GM12892 (cell line): ENCODE results near the gene REM2.

Source experiments
- POLR2AphosphoS5 ChIP-seq: IDR thresholded peaks from 2 replicates; pipeline ENCODE4 v1.6.1; 2011; ENCODE audit warnings: low read depth, low read length, control low read depth
- TAF1 ChIP-seq: IDR thresholded peaks from 2 replicates; pipeline ENCODE4 v1.6.1; 2011; ENCODE audit warnings: low read depth, mild to moderate bottlenecking, control low read depth, low read length, borderline replicate concordance

DNA sequence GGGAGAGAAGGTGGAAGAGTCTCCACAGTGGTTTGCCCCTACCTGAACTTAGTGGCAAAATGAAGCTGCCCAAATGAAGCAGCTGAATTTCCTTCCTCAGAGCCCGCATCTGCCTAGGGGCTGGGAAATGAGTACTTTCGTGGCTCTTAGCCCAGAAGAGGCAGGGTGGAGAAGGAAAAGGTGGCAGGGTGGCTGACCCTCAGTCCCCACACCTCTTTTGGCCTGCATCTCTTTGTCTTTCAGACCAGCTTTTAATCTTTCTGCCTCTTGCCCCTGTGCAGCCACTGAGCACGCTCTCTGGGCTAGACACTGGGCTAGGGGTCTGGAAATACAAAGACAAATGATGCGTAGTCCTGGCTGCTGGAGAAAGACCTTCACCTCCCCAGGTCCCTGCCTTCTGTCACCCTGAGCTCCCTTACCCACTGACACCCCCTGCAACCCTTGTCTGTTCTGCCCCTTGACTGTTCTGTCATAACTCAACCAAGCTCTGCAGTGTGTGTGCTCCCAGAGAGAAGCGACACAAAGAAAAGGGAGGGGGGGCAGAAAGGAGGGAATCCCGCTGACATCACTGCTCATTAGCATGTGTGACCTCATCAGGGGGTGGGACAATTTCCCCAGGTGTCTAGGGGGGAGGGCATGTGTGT, 371 bp upstream of the REM2 start:
- no peak for TF ChIP-seq TAF1
- no peak for TF ChIP-seq POLR2AphosphoS5
